HG03039 (cell line): ENCODE data around the gene GOLGA6L7.
"Not testable (repeated sequence)": the region's sequence is repeated elsewhere in the genome, so short reads cannot be mapped to it uniquely, and the experiment has no call there.

ENCODE experiments used
- ATAC-seq: cut with Tn5 transposase; IDR thresholded peaks from one replicate; pipeline ENCODE4 v1.9.1; 2021; ENCODE audit warnings: mild to moderate bottlenecking, moderate library complexity; ENCODE audit not compliant: unreplicated experiment

GOLGA6L7 gene

GRCh38 chr15:28847959-28848358 lies 485 bp downstream of the GOLGA6L7 start:
- not testable (repeated sequence) for ATAC-seq

DNA sequence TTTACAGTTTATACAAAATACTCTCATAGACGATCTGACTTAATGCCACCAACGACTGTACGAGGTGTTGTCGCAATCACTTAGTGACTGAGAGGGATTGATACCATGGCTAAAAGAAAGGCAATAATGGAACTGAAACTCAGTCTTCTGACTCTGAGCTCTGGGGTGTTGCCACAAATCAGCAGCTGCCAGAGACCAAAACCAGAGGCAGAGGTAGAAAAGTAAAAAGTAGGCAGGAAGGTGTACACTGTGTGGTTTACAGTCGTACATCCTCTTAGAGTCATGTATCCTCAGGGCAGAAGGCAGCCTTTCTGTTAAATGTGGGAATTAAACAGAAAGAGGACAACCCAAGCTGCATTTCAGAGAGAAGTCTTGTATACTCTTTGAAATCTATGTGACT lies 1.2 kb downstream of the GOLGA6L7 start:
- not testable (repeated sequence) for ATAC-seq

GRCh38 chr15:28844147-28844546 lies 4.3 kb downstream of the GOLGA6L7 start:
- not testable (repeated sequence) for ATAC-seq

- ATAC-seq, result not testable (repeated sequence)
These were observed 4.9 kb downstream of the GOLGA6L7 start for GRCh38 chr15:28843520-28843919.

DNA sequence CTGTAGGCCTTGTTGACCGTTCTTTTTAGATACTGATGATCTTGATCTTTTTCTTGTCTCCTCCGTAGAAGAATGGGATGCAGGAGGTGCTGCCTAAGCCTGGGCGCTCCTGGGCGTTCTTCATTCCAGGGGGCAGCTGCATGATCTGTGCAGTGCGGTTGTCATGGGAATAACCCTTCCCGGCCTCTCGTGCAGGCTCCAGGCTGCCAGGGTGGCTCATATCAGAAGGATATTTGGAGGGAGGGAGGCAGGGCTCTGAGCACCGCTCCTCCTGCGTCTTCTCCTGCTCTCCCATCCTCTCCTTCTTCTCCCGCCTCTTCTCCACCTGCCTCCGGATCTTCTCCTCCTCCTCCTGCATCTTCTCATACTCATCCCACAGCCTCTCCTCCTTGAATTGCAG lies 6.2 kb downstream of the GOLGA6L7 start:
- not testable (repeated sequence) for ATAC-seq

GRCh38 chr15:28840285-28840684 lies 8.2 kb downstream of the GOLGA6L7 start:
- ATAC-seq, result not testable (repeated sequence)

GRCh38 chr15:28834957-28835585 lies 13.4 kb downstream of the GOLGA6L7 start:
- ATAC-seq, result not testable (repeated sequence)

DNA sequence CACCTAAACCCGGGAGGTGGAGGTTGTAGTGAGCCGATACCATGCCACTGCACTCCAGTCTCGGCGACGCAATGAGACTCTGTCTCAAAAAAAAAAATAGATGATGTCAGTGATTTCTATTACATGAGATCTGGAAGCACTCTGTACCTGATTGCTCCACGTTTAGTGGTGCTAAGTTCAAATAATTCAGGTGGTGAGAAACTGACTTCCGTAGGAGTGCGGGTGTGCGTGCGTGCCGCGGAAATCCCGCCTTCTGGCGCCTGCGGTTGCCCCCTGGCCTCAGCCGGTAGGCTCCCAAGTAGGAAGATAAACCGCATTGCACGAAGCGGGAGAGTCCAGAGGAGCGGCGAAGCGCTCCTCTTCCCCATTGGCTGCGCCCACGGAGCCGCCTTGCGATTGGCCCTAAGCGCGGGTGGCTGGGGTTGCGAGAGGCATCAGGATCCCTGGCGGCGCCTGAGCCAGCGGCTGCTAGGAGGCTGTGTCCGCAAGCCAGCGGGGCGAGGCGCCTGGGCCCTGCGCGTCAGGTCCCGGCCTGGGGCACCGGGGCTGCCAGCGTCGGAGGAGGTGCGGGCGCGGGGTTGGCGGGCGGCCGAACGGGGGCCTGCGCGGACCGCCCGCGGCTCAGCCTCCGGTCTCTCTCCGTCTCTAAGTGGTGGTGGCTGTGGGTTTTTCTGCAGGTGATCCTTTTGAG lies 16.4 kb downstream of the GOLGA6L7 start:
- ATAC-seq, result not testable (repeated sequence)

GRCh38 chr15:28821420-28821819 lies 27.0 kb downstream of the GOLGA6L7 start:
- not testable (repeated sequence) for ATAC-seq

DNA sequence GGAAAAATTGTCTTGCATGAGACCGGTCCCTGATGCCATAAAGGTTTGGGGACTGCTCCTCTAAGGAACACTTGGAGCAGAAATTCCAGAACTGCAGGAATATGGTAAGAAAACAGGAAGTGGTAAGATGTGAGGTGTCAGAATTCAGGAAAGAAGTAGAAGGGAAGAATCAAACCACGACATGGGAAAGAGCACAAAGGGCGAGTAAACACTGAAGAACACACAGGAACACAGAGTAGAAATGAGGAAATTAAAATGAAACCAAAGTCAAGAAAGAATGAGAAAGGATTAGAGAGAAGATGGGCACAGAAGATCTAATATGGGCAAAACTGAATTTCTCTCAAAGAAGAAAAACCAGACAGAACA lies 28.5 kb downstream of the GOLGA6L7 start:
- not testable (repeated sequence) for ATAC-seq

DNA sequence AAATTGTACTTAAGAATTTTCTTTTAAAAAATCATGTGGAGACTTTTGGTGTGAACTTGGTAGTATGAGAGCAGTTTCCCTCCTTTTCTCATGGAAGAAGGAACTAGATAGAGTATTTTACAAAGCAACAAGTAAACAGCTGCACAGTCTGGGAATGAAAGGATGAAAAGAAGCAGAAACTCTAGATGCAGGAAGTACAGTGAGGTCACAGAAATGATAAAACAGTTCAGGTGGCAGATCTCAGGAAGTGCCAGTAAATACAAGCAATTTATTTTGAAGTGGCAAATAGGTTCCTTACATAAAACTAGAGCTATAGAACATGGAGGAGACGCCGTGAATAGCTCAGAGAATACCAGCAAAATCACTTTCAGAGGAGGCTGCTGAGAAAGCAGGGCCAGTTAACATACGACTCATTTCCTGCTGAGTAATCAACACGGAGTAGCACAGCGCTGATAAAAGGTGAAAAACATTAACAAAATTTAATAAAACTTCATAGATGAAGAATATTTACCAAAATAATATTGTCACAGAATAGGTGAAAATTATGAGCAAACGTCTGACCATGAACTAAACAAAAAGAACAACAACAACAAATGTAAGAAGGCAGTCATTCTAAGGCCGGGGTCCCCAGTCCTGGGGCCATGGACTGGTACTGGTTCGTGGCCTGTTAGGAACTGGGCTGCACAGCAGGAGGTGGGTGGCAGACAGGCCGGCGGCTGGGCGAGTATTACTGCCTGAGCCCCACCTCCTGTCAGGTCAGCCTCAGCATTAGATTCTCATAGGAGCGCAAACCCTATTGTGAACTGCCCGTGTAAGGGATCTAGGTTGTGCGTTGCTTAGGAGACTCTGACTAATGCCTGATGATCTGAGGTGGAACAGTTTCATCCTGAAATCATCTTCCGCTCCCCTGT lies 29.2 kb downstream of the GOLGA6L7 start:
- not testable (repeated sequence) for ATAC-seq

GRCh38 chr15:28818168-28818567 lies 30.3 kb downstream of the GOLGA6L7 start:
- not testable (repeated sequence) for ATAC-seq

DNA sequence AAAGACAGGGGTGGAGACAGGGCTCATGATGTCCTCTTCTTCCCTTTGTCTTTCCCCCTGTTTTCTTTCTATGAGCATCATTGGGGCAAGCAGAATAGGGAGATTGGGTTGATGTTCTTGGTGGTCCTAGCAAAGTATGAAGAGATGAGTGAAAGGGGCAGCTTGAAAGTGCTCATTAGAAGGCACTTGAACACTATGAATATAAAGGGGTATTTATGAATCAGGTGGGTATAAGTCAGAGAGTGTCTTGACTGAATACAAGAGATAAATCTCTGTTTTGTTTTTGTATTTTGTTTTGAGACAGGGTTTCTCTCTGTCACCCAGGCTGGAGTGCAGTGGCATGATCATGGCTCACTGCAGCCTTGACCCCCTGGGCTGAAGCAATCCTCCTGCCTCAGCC lies 34.4 kb downstream of the GOLGA6L7 start:
- not testable (repeated sequence) for ATAC-seq

GRCh38 chr15:28813392-28813791 lies 35.1 kb downstream of the GOLGA6L7 start:
- ATAC-seq, result not testable (repeated sequence)

- not testable (repeated sequence) for ATAC-seq
These were observed 36.4 kb downstream of the GOLGA6L7 start for GRCh38 chr15:28811852-28812550.

DNA sequence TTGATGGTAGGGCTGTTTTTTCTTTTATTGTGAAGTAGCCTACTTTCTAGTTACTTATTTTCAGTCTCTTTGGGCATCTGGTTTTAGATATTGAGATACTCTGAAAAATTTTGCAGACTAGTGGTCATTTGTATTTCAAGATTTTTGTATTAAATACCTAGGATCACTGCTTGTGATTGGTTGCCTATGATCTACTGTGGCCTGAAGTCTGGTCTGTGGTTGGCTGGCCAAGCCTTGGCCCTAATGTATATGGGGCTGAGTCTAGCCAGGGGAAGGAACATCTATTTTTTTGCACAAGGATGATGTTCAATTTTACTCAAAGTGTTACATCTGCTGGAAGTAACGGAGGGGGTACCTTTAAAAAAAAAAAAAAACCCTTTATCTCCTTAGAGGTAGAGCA lies 38.0 kb downstream of the GOLGA6L7 start:
- ATAC-seq, result not testable (repeated sequence)

GRCh38 chr15:28808136-28808535 lies 40.3 kb downstream of the GOLGA6L7 start:
- not testable (repeated sequence) for ATAC-seq

DNA sequence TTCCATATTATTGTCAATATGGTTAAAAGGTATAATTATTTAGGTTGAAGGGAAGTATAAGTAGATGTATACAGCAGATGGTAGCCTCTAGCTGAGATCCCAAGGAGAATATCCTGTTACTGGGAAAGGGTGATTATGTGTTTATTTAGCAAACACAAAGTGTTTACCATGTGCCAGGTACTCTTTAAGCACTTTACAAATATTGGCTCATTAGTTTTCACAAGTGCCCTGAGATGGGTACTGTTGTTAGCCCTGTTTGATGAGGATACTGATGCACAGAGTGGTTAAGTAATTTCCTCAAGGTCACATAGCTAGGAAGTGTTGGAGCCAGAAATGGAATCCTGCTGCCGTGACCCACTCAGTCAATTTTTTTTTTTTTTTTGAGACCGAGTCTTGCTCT lies 48.1 kb downstream of the GOLGA6L7 start:
- ATAC-seq, result not testable (repeated sequence)

- ATAC-seq, result not testable (repeated sequence)
These were observed 50.2 kb downstream of the GOLGA6L7 start for GRCh38 chr15:28798234-28798633.

DNA sequence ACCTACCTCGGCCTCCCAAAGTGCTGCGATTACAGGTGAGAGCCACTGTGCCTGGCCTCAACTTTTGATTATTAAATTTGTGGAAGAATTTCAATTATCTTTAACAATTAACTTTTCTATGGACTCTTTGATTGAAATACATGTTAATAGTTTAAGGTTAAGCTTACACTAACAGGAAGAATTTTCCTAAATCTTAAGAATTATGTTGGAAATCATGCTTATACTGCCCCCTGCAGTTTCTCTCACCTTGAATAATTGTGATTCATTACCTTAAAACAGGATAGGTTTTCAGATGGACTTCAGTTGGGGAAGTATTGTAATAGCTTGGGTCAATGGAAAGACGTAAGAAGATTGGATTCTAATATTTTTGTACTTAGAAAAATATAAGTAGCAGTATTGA lies 54.2 kb downstream of the GOLGA6L7 start:
- not testable (repeated sequence) for ATAC-seq
